H1 (cell line): Measurements from ENCODE around the gene CSNK1A1. TPM values are rescaled to one million over a fixed set of nuclear protein-coding genes. Genes with fewer than 3 reads are reported as not detected.

Experiments used
- CTCF ChIA-PET: fragments of 300-600 bp; sonication (Branson Sonifier 250); formaldehyde crosslinking; loops from one replicate; lab custom pipeline; 2021; ENCODE audit not compliant: partially characterized antibody; lab: Charles Lee
- POLR2A ChIA-PET: fragments of 300-600 bp; sonication (Branson Sonifier 250); formaldehyde crosslinking; loops from one replicate; lab custom pipeline; 2021; ENCODE audit warnings: inconsistent platforms; ENCODE audit not compliant: partially characterized antibody; lab: Charles Lee
- DNase-seq, 2 experiments: peaks; one replicate each; pipeline versions ENCODE4 v3.0.0 to v3.0.0-alpha.2; 2010 to 2022; ENCODE audit warnings: low spot score in 2 of 2, low read depth in 1 of 2, mixed read lengths in 1 of 2
- FAIRE-seq: peaks from 2 replicates; lab custom pipeline; 2011; peaks lifted over from hg19 to GRCh38; lab: Jason Lieb, UNC
- H2AFZ ChIP-seq: 2 replicates; pipeline ENCODE4 v1.8.1; 2012; ENCODE audit warnings: low read length, inconsistent platforms
- H2AK5ac ChIP-seq: 2 replicates; pipeline ENCODE4 v1.6.1; 2013; ENCODE audit warnings: low read depth, low read length
- H2BK120ac ChIP-seq: replicated peaks from 2 replicates; pipeline ENCODE3; 2013; ENCODE audit warnings: low read depth, low read length, inconsistent platforms
- H2BK12ac ChIP-seq: 2 replicates; pipeline ENCODE4 v1.6.1; 2013; ENCODE audit warnings: low read depth, low read length
- H2BK15ac ChIP-seq: 2 replicates; pipeline ENCODE4 v1.6.1; 2013; ENCODE audit warnings: low read length
- H2BK20ac ChIP-seq: 2 replicates; pipeline ENCODE4 v1.6.1; 2013; ENCODE audit warnings: low read length
- H2BK5ac ChIP-seq: 2 replicates; pipeline ENCODE4 v1.6.1; 2013; ENCODE audit warnings: low read depth, low read length
- H3K14ac ChIP-seq: 2 replicates; pipeline ENCODE4 v1.6.1; 2013; ENCODE audit warnings: inconsistent platforms; ENCODE audit not compliant: insufficient read length
- H3K18ac ChIP-seq: 2 replicates; pipeline ENCODE4 v1.6.1; 2013; ENCODE audit warnings: low read length; ENCODE audit errors: extremely low read depth
- H3K23ac ChIP-seq: 2 replicates; pipeline ENCODE4 v1.6.1; 2013; ENCODE audit warnings: inconsistent platforms; ENCODE audit not compliant: insufficient read length
- H3K23me2 ChIP-seq: 2 replicates; pipeline ENCODE4 v1.6.1; 2013; ENCODE audit warnings: low read depth, low read length
- H3K27ac ChIP-seq: 2 replicates; pipeline ENCODE4 v1.6.1; 2011; ENCODE audit warnings: low read depth, low read length, inconsistent platforms
- H3K27me3 ChIP-seq, 4 experiments: replicated peaks in 1 of 4; 1 replicate in 1 of 4; 2 replicates in 3 of 4; pipeline versions ENCODE4 v1.6.1 to v1.8.1; 2011 to 2013; ENCODE audit warnings: low read length in 3 of 4, mild to moderate bottlenecking in 3 of 4, inconsistent platforms in 2 of 4, mixed read lengths in 2 of 4, moderate library complexity in 1 of 4; ENCODE audit not compliant: control insufficient read depth in 3 of 4, insufficient read depth in 3 of 4; ENCODE audit errors: extremely low read depth in 1 of 4
- H3K36me3 ChIP-seq, 4 experiments: 2 replicates each; pipeline versions ENCODE4 v1.6.1 to v1.8.1; 2011 to 2013; ENCODE audit warnings: mild to moderate bottlenecking in 4 of 4, low read length in 3 of 4, moderate library complexity in 2 of 4, control low read depth in 1 of 4, inconsistent platforms in 1 of 4; ENCODE audit not compliant: insufficient read depth in 4 of 4, control insufficient read depth in 2 of 4
- H3K4ac ChIP-seq: replicated peaks from 2 replicates; pipeline ENCODE3; 2013; ENCODE audit warnings: low read length, low read depth, mixed read lengths, inconsistent platforms; ENCODE audit not compliant: insufficient read length
- H3K4me1 ChIP-seq, 4 experiments: replicated peaks in 1 of 4; 1 replicate in 1 of 4; 2 replicates in 3 of 4; pipeline versions ENCODE4 v1.6.1 to v1.8.1; 2011 to 2013; ENCODE audit warnings: low read length in 3 of 4, inconsistent platforms in 2 of 4, mixed read lengths in 1 of 4; ENCODE audit not compliant: insufficient read depth in 4 of 4, control insufficient read depth in 3 of 4
- H3K4me2 ChIP-seq, 2 experiments: 2 replicates each; pipeline versions ENCODE4 v1.6.1 to v1.8.1; 2011 to 2013; ENCODE audit warnings: low read depth in 2 of 2, low read length in 2 of 2, control low read depth in 1 of 2, inconsistent platforms in 1 of 2, mild to moderate bottlenecking in 1 of 2; ENCODE audit not compliant: insufficient read depth in 1 of 2
- H3K4me3 ChIP-seq, 4 experiments: fragments of 200-600, 300-600 bp in 1 of 4; sonication (generic), shearing (Covaris generic), sonication (Bioruptor Twin) in 1 of 4; 2 replicates each; pipeline versions ENCODE4 v1.5.1 to v1.8.1; 2011 to 2016; ENCODE audit warnings: low read length in 4 of 4, low read depth in 3 of 4, control low read depth in 2 of 4, inconsistent platforms in 2 of 4, mild to moderate bottlenecking in 2 of 4, mixed read lengths in 1 of 4, moderate library complexity in 1 of 4; ENCODE audit not compliant: insufficient read depth in 2 of 4; ENCODE audit errors: extremely low read depth in 1 of 4
- H3K56ac ChIP-seq: replicated peaks from 2 replicates; pipeline ENCODE3; 2013; ENCODE audit warnings: low read depth, mild to moderate bottlenecking, mixed read lengths, low read length, inconsistent platforms; ENCODE audit not compliant: insufficient read length
- H3K79me1 ChIP-seq: 2 replicates; pipeline ENCODE4 v1.6.1; 2013; ENCODE audit warnings: low read depth, low read length, control low read depth
- H3K79me2 ChIP-seq, 2 experiments: 2 replicates each; pipeline versions ENCODE4 v1.6.1 to v1.8.1; 2012 to 2013; ENCODE audit warnings: low read length in 2 of 2, mild to moderate bottlenecking in 2 of 2, inconsistent platforms in 1 of 2; ENCODE audit not compliant: insufficient read depth in 2 of 2, control insufficient read depth in 1 of 2
- H3K9ac ChIP-seq, 4 experiments: replicated peaks in 1 of 4; 1 replicate in 1 of 4; 2 replicates in 3 of 4; pipeline versions ENCODE4 v1.6.1 to v1.8.1; 2011 to 2013; ENCODE audit warnings: low read depth in 3 of 4, low read length in 3 of 4, control low read depth in 2 of 4, mild to moderate bottlenecking in 2 of 4, moderate library complexity in 2 of 4, inconsistent platforms in 1 of 4; ENCODE audit errors: extremely low read depth in 1 of 4
- H3K9me3 ChIP-seq, 2 experiments: 2 replicates each; pipeline versions ENCODE4 v1.6.1 to v1.8.1; 2012 to 2013; ENCODE audit warnings: mild to moderate bottlenecking in 2 of 2, moderate library complexity in 2 of 2, control low read depth in 1 of 2, inconsistent platforms in 1 of 2, low read depth in 1 of 2, low read length in 1 of 2, mixed read lengths in 1 of 2; ENCODE audit not compliant: insufficient read depth in 2 of 2
- H4K20me1 ChIP-seq, 2 experiments: replicated peaks in 1 of 2; 2 replicates each; pipeline versions ENCODE3 to v1.8.1; 2011 to 2013; ENCODE audit warnings: inconsistent platforms in 2 of 2, low read length in 2 of 2, mild to moderate bottlenecking in 1 of 2; ENCODE audit not compliant: insufficient read depth in 2 of 2, control insufficient read depth in 1 of 2
- H4K5ac ChIP-seq: 2 replicates; pipeline ENCODE4 v1.6.1; 2013; ENCODE audit warnings: low read length, low read depth, mixed read lengths, inconsistent platforms; ENCODE audit not compliant: insufficient read length
- H4K8ac ChIP-seq: 2 replicates; pipeline ENCODE4 v1.8.0; 2013; ENCODE audit warnings: mild to moderate bottlenecking, moderate library complexity, low read length, inconsistent platforms; ENCODE audit not compliant: insufficient read depth; ENCODE audit errors: extremely low read depth
- H4K91ac ChIP-seq: replicated peaks from 2 replicates; pipeline ENCODE3; 2013; ENCODE audit warnings: low read length, mixed read lengths, inconsistent platforms; ENCODE audit not compliant: insufficient read length
- KDM1A ChIP-seq: fragments of 200-600, 300-600 bp; sonication (generic); IDR thresholded peaks from 2 replicates; pipeline ENCODE4 v1.7.1; 2016; ENCODE audit warnings: mild to moderate bottlenecking, low read length, borderline replicate concordance
- WGBS, 2 experiments: shearing (Covaris generic) in 1 of 2; methylation state at CpG; one replicate each; pipeline versions ENCODE4 v1.1.6 to v1.1.7; 2013 to 2015; ENCODE audit warnings: low lambda C conversion rate in 2 of 2, mixed read lengths in 2 of 2, inconsistent platforms in 1 of 2, low coverage in 1 of 2, missing lambda C conversion rate in 1 of 2; ENCODE audit not compliant: insufficient replicate concordance in 2 of 2, insufficient coverage in 1 of 2, insufficient read length in 1 of 2; ENCODE audit errors: extremely low coverage in 1 of 2, missing lambda C conversion rate in 1 of 2; 5-methylcytosine and 5-hydroxymethylcytosine counted together
- polyA plus RNA-seq, 7 experiments: library from polyadenylated mRNA; depleted of rRNA in 3 of 7; stranded (reverse) in 5 of 7; unstranded in 2 of 7; fragments of >200 nt in 5 of 7; fragments of 200-250 nt in 2 of 7; gene quantifications; 1 replicate in 5 of 7; 2 replicates in 1 of 7; 4 replicates in 1 of 7; pipeline versions ENCODE4 v1.2.1 to v1.2.3, GENCODE V29; 2011 to 2013; ENCODE audit warnings: missing spikeins in 2 of 7, mixed read lengths in 2 of 7
- total RNA-seq: library from RNA; stranded (reverse); fragmentation: NEBNext Ultra II Directional; extraction: Animal tissue kit (Norgen Biotek cat#: 25700); gene quantifications from 2 replicates; pipeline ENCODE4 v1.2.1, GENCODE V29; 2021

The CSNK1A1 gene
- total and polyA plus RNA-seq, 2 of the 8 experiments (the other 6 are each of a cell fraction or from before 2014, with no cell fraction given) = 61.2 to 244 TPM

GRCh38 chr5:149486726-149487635, 64.3 kb downstream of the CSNK1A1 start:
- no peaks in the 10 kb centered on the region for H4K20me1 ChIP-seq
- no peak overlapping the region for H3K4me3 ChIP-seq
- H2BK5ac ChIP-seq = no peak overlapping the region
- no peak overlapping the region for H3K18ac ChIP-seq
- no peak overlapping the region for H3K4ac ChIP-seq
- FAIRE-seq = no peak
- H3K36me3 ChIP-seq = no peaks in the 10 kb centered on the region
- no peaks in the 10 kb centered on the region for H3K79me2 ChIP-seq
- no peak overlapping the region for H4K8ac ChIP-seq
- H2BK20ac ChIP-seq = no peak overlapping the region
- POLR2A ChIA-PET = interaction anchor here (0.7 to 2.6 kb wide), 9 partner anchors 9 to 159 kb away, joined by 3 to 16 read pairs (median 3); no protein-coding TSS in a partner anchor
- H3K23ac ChIP-seq = no peak overlapping the region
- H3K4me2 ChIP-seq = no peak overlapping the region
- no peak overlapping the region for H2BK12ac ChIP-seq
- H2BK15ac ChIP-seq = no peak overlapping the region
- no peak overlapping the region for H4K5ac ChIP-seq
- WGBS, 2 experiments = 86% methylated on average over 5 of the region's 5 CpGs; no CpG with 5 or more reads in 1 of the 2 experiments
- no peak overlapping the region for H2AK5ac ChIP-seq
- H3K9ac ChIP-seq = no peak overlapping the region
- H3K79me1 ChIP-seq = no peaks in the 10 kb centered on the region
- peaks cover 0 to 3% (median 0%) of the 10 kb centered on the region in 4 experiments; a peak in 1 of 7 replicates for H3K4me1 ChIP-seq
- H3K23me2 ChIP-seq = no peaks in the 10 kb centered on the region
- H2BK120ac ChIP-seq = no peak overlapping the region
- H3K14ac ChIP-seq = no peak overlapping the region
- no peak for TF ChIP-seq KDM1A
- TF ChIP-seq, all 59 proteins: peak for 0
- peaks cover 0 to 1% (median 0%) of the 10 kb centered on the region in 4 experiments; a peak in 1 of 7 replicates for H3K27me3 ChIP-seq
- DNase-seq = peak in 1 of 2 experiments; percentile 38
- CTCF ChIA-PET = interaction anchor here (0.9 to 3.3 kb wide), 11 partner anchors 8 to 120 kb away, joined by 3 to 12 read pairs (median 3); no protein-coding TSS in a partner anchor
- no peak overlapping the region for H2AFZ ChIP-seq
- H3K9me3 ChIP-seq = no peaks in the 10 kb centered on the region
- no peak overlapping the region for H3K56ac ChIP-seq
- H4K91ac ChIP-seq = no peak overlapping the region
- H3K27ac ChIP-seq = no peak overlapping the region
